IMR-90 (cell line): ENCODE results near the gene RAP1A. TPM values are rescaled to one million over a fixed set of nuclear protein-coding genes. Genes with fewer than 3 reads are reported as not detected.

Source experiments
- ATAC-seq: fragments of 200-7000 bp; cut with Tn5 transposase; 2 replicates; pipeline ENCODE4 v1.9.1; 2020; ENCODE audit warnings: low read depth, mild to moderate bottlenecking, moderate library complexity
- BruUV-seq: library from RNA; stranded (reverse); fragments of 400-500 nt; replicated peaks from 2 replicates; lab custom pipeline; 2021; lab: Mats Ljungman, UMichigan
- CTCF ChIA-PET: fragments of 300-600 bp; formaldehyde crosslinking; extraction: SDS; loops from one replicate; lab custom pipeline; 2021; ENCODE audit warnings: antibody characterized with exemption; lab: Yijun Ruan, JAX
- POLR2A ChIA-PET: fragments of 300-600 bp; sonication (Branson Sonifier 250); formaldehyde crosslinking; loops from one replicate; lab custom pipeline; 2022; ENCODE audit warnings: antibody characterized with exemption; ENCODE audit not compliant: unreplicated experiment; lab: Charles Lee
- DNase-seq: peaks from one replicate; pipeline ENCODE4 v3.0.0; 2013
- H2AFZ ChIP-seq: replicated peaks from 2 replicates; pipeline ENCODE3; 2013; ENCODE audit warnings: low read length, mild to moderate bottlenecking; ENCODE audit not compliant: poor library complexity
- H2AK5ac ChIP-seq: 2 replicates; pipeline ENCODE4 v1.6.1; 2013; ENCODE audit warnings: low read depth, low read length, inconsistent platforms
- H2AK9ac ChIP-seq: replicated peaks from 2 replicates; pipeline ENCODE3; 2013; ENCODE audit warnings: mild to moderate bottlenecking, low read depth, low read length, moderate library complexity; ENCODE audit not compliant: poor library complexity
- H2BK120ac ChIP-seq: 2 replicates; pipeline ENCODE4 v1.6.1; 2013; ENCODE audit warnings: low read depth, low read length, inconsistent platforms
- H2BK15ac ChIP-seq: 3 replicates; pipeline ENCODE4 v1.6.1; 2013; ENCODE audit warnings: low read depth, low read length, inconsistent platforms
- H2BK20ac ChIP-seq: 2 replicates; pipeline ENCODE4 v1.6.1; 2013; ENCODE audit warnings: low read depth, mild to moderate bottlenecking, inconsistent platforms, low read length, moderate library complexity
- H2BK5ac ChIP-seq: 2 replicates; pipeline ENCODE4 v1.6.1; 2013; ENCODE audit warnings: mild to moderate bottlenecking, low read depth, low read length, inconsistent platforms; ENCODE audit not compliant: poor library complexity, severe bottlenecking
- H3K14ac ChIP-seq: replicated peaks from 2 replicates; pipeline ENCODE4 v1.6.1; 2013; ENCODE audit warnings: low read depth, low read length, inconsistent platforms
- H3K18ac ChIP-seq: 2 replicates; pipeline ENCODE4 v1.6.1; 2013; ENCODE audit warnings: low read depth, low read length, control low read depth
- H3K23ac ChIP-seq: 2 replicates; pipeline ENCODE4 v1.6.1; 2013; ENCODE audit warnings: low read depth, low read length, inconsistent platforms
- H3K27ac ChIP-seq: 2 replicates; pipeline ENCODE4 v1.5.1; 2013; ENCODE audit warnings: mild to moderate bottlenecking, control low read depth, low read length; ENCODE audit not compliant: insufficient read depth
- H3K27me3 ChIP-seq: 2 replicates; pipeline ENCODE4 v1.6.1; 2013; ENCODE audit warnings: low read length; ENCODE audit not compliant: control insufficient read depth, insufficient read depth
- H3K36me3 ChIP-seq: 2 replicates; pipeline ENCODE4 v1.6.1; 2013; ENCODE audit warnings: low read length, mixed read lengths; ENCODE audit not compliant: control insufficient read depth, insufficient read depth
- H3K4ac ChIP-seq: 2 replicates; pipeline ENCODE4 v1.6.1; 2013; ENCODE audit warnings: low read depth, low read length, inconsistent platforms
- H3K4me1 ChIP-seq: 2 replicates; pipeline ENCODE4 v1.6.1; 2013; ENCODE audit warnings: low read length, mixed read lengths; ENCODE audit not compliant: control insufficient read depth, insufficient read depth
- H3K4me2 ChIP-seq: 2 replicates; pipeline ENCODE4 v1.6.1; 2013; ENCODE audit warnings: low read depth, mild to moderate bottlenecking, control low read depth, low read length, moderate library complexity
- H3K4me3 ChIP-seq: 2 replicates; pipeline ENCODE4 v1.5.1; 2013; ENCODE audit warnings: low read depth, mild to moderate bottlenecking, control low read depth, low read length, moderate library complexity; ENCODE audit not compliant: insufficient read depth
- H3K56ac ChIP-seq: 2 replicates; pipeline ENCODE4 v1.6.1; 2013; ENCODE audit warnings: low read length, inconsistent platforms; ENCODE audit not compliant: insufficient read depth; ENCODE audit errors: extremely low read depth
- H3K79me1 ChIP-seq, 2 experiments: 2 replicates each; pipeline ENCODE4 v1.6.1; 2013; ENCODE audit warnings: low read length in 2 of 2, inconsistent platforms in 1 of 2, low read depth in 1 of 2
- H3K9ac ChIP-seq: 2 replicates; pipeline ENCODE4 v1.6.1; 2013; ENCODE audit warnings: low read depth, low read length, control low read depth
- H3K9me1 ChIP-seq: 2 replicates; pipeline ENCODE4 v1.6.1; 2013; ENCODE audit warnings: low read length, inconsistent platforms; ENCODE audit not compliant: insufficient read depth
- H3K9me3 ChIP-seq: 2 replicates; pipeline ENCODE4 v1.6.1; 2013; ENCODE audit warnings: low read length; ENCODE audit not compliant: control insufficient read depth, insufficient read depth
- H4K20me1 ChIP-seq: 2 replicates; pipeline ENCODE4 v1.6.1; 2013; ENCODE audit warnings: low read length, inconsistent platforms; ENCODE audit not compliant: insufficient read depth
- H4K5ac ChIP-seq: 2 replicates; pipeline ENCODE4 v1.6.1; 2013; ENCODE audit warnings: mild to moderate bottlenecking, low read depth, low read length, control low read depth
- H4K8ac ChIP-seq, 2 experiments: 2 replicates each; pipeline ENCODE4 v1.6.1; 2013; ENCODE audit warnings: low read depth in 2 of 2, low read length in 2 of 2, control low read depth in 1 of 2, inconsistent platforms in 1 of 2
- H4K91ac ChIP-seq: 2 replicates; pipeline ENCODE4 v1.6.1; 2013; ENCODE audit warnings: low read depth, low read length, inconsistent platforms; ENCODE audit not compliant: insufficient read depth
- BHLHE40 ChIP-seq: fragments of 150-350 bp; IDR thresholded peaks from 2 replicates; pipeline ENCODE4 v1.6.1; 2016; ENCODE audit warnings: mild to moderate bottlenecking, low read depth, low read length
- CEBPB ChIP-seq: IDR thresholded peaks from 2 replicates; pipeline ENCODE4 v1.6.1; 2012; ENCODE audit warnings: low read depth, low read length, improper control_type of control experiment
- CHD1 ChIP-seq: IDR thresholded peaks from 2 replicates; pipeline ENCODE4 v1.6.1; 2012; ENCODE audit warnings: low read depth, low read length, improper control_type of control experiment
- FOS ChIP-seq: fragments of 150-350 bp; IDR thresholded peaks from 2 replicates; pipeline ENCODE4 v1.6.1; 2016; ENCODE audit warnings: low read depth, low read length
- MXI1 ChIP-seq: IDR thresholded peaks from 2 replicates; pipeline ENCODE4 v1.6.1; 2012; ENCODE audit warnings: low read depth, mild to moderate bottlenecking, low read length, moderate library complexity, borderline replicate concordance
- NFE2L2 ChIP-seq: fragments of 150-350 bp; IDR thresholded peaks from 2 replicates; pipeline ENCODE4 v1.6.1; 2016; ENCODE audit warnings: low read depth, mild to moderate bottlenecking, low read length
- USF2 ChIP-seq: fragments of 150-350 bp; IDR thresholded peaks from 2 replicates; pipeline ENCODE4 v1.6.1; 2017; ENCODE audit warnings: mild to moderate bottlenecking, antibody characterized with exemption, low read length, low read depth
- WGBS, 2 experiments: methylation state at CpG; one replicate each; pipeline versions ENCODE4 v1.1.5 to v1.1.7; 2013; ENCODE audit warnings: missing lambda C conversion rate in 2 of 2; ENCODE audit not compliant: insufficient read length in 1 of 2; ENCODE audit errors: extremely low coverage in 2 of 2; 5-methylcytosine and 5-hydroxymethylcytosine counted together
- dilution Hi-C: fragments of 300-500 bp; cut with HindIII; formaldehyde crosslinking; loops from one replicate; pipeline ENCODE4 v1.14.3; 2018; ENCODE audit warnings: low sequenced_read_pairs; ENCODE audit not compliant: unreplicated experiment
- in situ Hi-C: fragments of 300-500 bp; cut with MboI; formaldehyde crosslinking; loops from 3 replicates; pipeline ENCODE4 v1.14.3; 2019; ENCODE audit warnings: low sequenced_read_pairs, inconsistent platforms, mixed read lengths
- intact Hi-C: fragments of 100-400 bp; cut with micrococcal nuclease; formaldehyde crosslinking; loops from 2 replicates; pipeline ENCODE4 v1.10.0; 2022
- polyA plus RNA-seq, 3 experiments: library from polyadenylated mRNA; depleted of rRNA; stranded (reverse); fragments of >200 nt; gene quantifications; 2 replicates each; pipeline ENCODE4 v1.2.3, GENCODE V29; 2012; ENCODE audit warnings: low replicate concordance in 1 of 3
- total RNA-seq: library from RNA; depleted of rRNA; stranded (reverse); fragments of >200 nt; gene quantifications from 2 replicates; pipeline ENCODE4 v1.2.3, GENCODE V29; 2012
- TF ChIP-seq, protein P1 (sequence below): conservative IDR thresholded peaks from 2 replicates; pipeline ENCODE4 v1.5.1; 2012; ENCODE audit warnings: mild to moderate bottlenecking, low read depth, low read length, improper control_type of control experiment

The RAP1A gene
- total and polyA plus RNA-seq, 2 of the 4 experiments (the other 2 are of a cell fraction): 18.1 to 43.6 TPM

- no peak overlapping the region for H3K18ac ChIP-seq
- in situ Hi-C loops (no loop called here), dilution Hi-C loops (no loop called here), intact Hi-C loops (no loop called here)
- H2BK120ac ChIP-seq: peak overlapping the region; percentile 67; the same call in 1 of the 2 replicates
- H3K4ac ChIP-seq: peak overlapping the region; percentile 45; the same call in 1 of the 2 replicates
- peaks cover 3% of the 10 kb centered on the region; the same call in 1 of the 2 replicates for H4K20me1 ChIP-seq
- H3K4me3 ChIP-seq: no peak overlapping the region
- peaks cover 18 to 71% of the 10 kb centered on the region in 2 experiments; a peak in 2 of 4 replicates for H3K79me1 ChIP-seq
- no peak overlapping the region for H3K56ac ChIP-seq
- 33% methylated on average over 1 of the region's 4 CpGs; no CpG with 5 or more reads in 1 of the 2 experiments for WGBS, 2 experiments
- H2BK15ac ChIP-seq: no peak overlapping the region; the same call in 2 of the 3 replicates
- no peak overlapping the region for H3K4me2 ChIP-seq
- CTCF ChIA-PET: interaction anchor here (1.5 kb wide), 1 partner anchor 19 kb away, joined by 4 read pairs; no protein-coding TSS in a partner anchor
- no peaks in the 10 kb centered on the region for H3K36me3 ChIP-seq
- H4K8ac ChIP-seq: peak overlapping the region in 1 of 2 experiments; percentile 31; a peak in 1 of 4 replicates
- H4K5ac ChIP-seq: no peak overlapping the region
- BruUV-seq: no TSS peak
- no peak overlapping the region for H2BK20ac ChIP-seq
- TF ChIP-seq NFE2L2 (no peak), CHD1 (no peak), MXI1 (no peak), USF2 (no peak), FOS (no peak), CEBPB (0 out of 2 replicates have a peak, but pooled peaks have one; percentile 14), BHLHE40 (no peak)
- TF ChIP-seq, protein P1, sequence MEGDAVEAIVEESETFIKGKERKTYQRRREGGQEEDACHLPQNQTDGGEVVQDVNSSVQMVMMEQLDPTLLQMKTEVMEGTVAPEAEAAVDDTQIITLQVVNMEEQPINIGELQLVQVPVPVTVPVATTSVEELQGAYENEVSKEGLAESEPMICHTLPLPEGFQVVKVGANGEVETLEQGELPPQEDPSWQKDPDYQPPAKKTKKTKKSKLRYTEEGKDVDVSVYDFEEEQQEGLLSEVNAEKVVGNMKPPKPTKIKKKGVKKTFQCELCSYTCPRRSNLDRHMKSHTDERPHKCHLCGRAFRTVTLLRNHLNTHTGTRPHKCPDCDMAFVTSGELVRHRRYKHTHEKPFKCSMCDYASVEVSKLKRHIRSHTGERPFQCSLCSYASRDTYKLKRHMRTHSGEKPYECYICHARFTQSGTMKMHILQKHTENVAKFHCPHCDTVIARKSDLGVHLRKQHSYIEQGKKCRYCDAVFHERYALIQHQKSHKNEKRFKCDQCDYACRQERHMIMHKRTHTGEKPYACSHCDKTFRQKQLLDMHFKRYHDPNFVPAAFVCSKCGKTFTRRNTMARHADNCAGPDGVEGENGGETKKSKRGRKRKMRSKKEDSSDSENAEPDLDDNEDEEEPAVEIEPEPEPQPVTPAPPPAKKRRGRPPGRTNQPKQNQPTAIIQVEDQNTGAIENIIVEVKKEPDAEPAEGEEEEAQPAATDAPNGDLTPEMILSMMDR: no peak
- no peak overlapping the region for H3K27ac ChIP-seq
- DNase-seq: peak; percentile 48
- peaks cover 32% of the 10 kb centered on the region for H3K9me1 ChIP-seq
- H4K91ac ChIP-seq: no peak overlapping the region
- H2AK9ac ChIP-seq: no peak overlapping the region
- H3K9ac ChIP-seq: no peak overlapping the region
- POLR2A ChIA-PET: no interaction called here
- peak overlapping the region; percentile 72; the same call in 1 of the 2 replicates for H3K23ac ChIP-seq
- H3K27me3 ChIP-seq: no peaks in the 10 kb centered on the region
- no peak for ATAC-seq
- no peak overlapping the region for H2AFZ ChIP-seq
- H2BK5ac ChIP-seq: peak overlapping the region; percentile 12
- no peaks in the 10 kb centered on the region for H3K9me3 ChIP-seq
- peak overlapping the region; percentile 74; the same call in 1 of the 2 replicates for H3K14ac ChIP-seq
- H2AK5ac ChIP-seq: peak overlapping the region; percentile 92; the same call in 1 of the 2 replicates
- H3K4me1 ChIP-seq: peaks cover 35% of the 10 kb centered on the region
Observed at GRCh38 chr1:111735321-111735720, 115.7 kb downstream of the RAP1A start.
